Tibial nerve (tissue), 4 donors: Measurements from ENCODE around the gene CALML4. TPM values are rescaled to one million over a fixed set of nuclear protein-coding genes. Genes with fewer than 3 reads are reported as not detected.
"Not testable (repeated sequence)": the region's sequence is repeated elsewhere in the genome, so short reads cannot be mapped to it uniquely, and the experiment has no call there.

Experiments
- DNase-seq, 2 donors: peaks; one replicate each; pipeline ENCODE4 v3.0.0-alpha.2; 2019; ENCODE audit warnings: low spot score in 2 of 2
- H3K27ac ChIP-seq, 4 donors: fragments of 200-600 bp; sonication (generic) in 3 of 4; one replicate each; pipeline ENCODE4 v1.5.1; 2017 to 2019; ENCODE audit warnings: mild to moderate bottlenecking in 1 of 4
- H3K27me3 ChIP-seq, 2 donors: fragments of 200-600 bp; sonication (generic) in 1 of 2; one replicate each; pipeline versions ENCODE4 v1.5.1 to v1.6.0; 2017 to 2019
- H3K36me3 ChIP-seq, 3 donors: fragments of 200-600 bp; sonication (generic); one replicate each; pipeline ENCODE4 v1.5.1; 2018 to 2019
- H3K4me1 ChIP-seq, 4 donors: fragments of 200-600 bp; sonication (generic) in 3 of 4; one replicate each; pipeline ENCODE4 v1.5.1; 2017 to 2019
- H3K4me3 ChIP-seq, 4 donors: fragments of 200-600 bp; sonication (generic) in 3 of 4; one replicate each; pipeline ENCODE4 v1.5.1; 2017 to 2019; ENCODE audit warnings: mild to moderate bottlenecking in 1 of 4, moderate library complexity in 1 of 4
- H3K9me3 ChIP-seq, 4 donors: fragments of 200-600 bp; sonication (generic) in 3 of 4; one replicate each; pipeline ENCODE4 v1.5.1; 2017 to 2019
- EP300 ChIP-seq, 2 donors: sonication (generic); formaldehyde crosslinking; IDR thresholded peaks; one replicate each; pipeline ENCODE4 v1.6.1; 2017; ENCODE audit warnings: antibody characterized with exemption in 2 of 2, mild to moderate bottlenecking in 1 of 2
- POLR2A ChIP-seq, 2 donors: fragments of 450-650 bp; IDR thresholded peaks; one replicate each; pipeline ENCODE4 v1.6.1; 2017; ENCODE audit warnings: antibody characterized with exemption in 2 of 2, mild to moderate bottlenecking in 2 of 2, moderate library complexity in 2 of 2
- WGBS, 2 donors: methylation state at CpG; one replicate each; pipeline ENCODE4 v1.1.5; 2018; 5-methylcytosine and 5-hydroxymethylcytosine counted together
- total RNA-seq, 4 donors: library from RNA; depleted of rRNA; stranded (reverse); fragments of >200 nt; gene quantifications; one replicate each; pipeline ENCODE4 v1.1.0, GENCODE V29; 2016
- TF ChIP-seq, protein P1 (sequence below), 5 experiments: fragments of 200-600 bp in 3 of 5; fragments of 450-650 bp in 2 of 5; sonication (generic) in 3 of 5; IDR thresholded peaks; one replicate each; pipeline ENCODE4 v1.5.1; 2016 to 2019; ENCODE audit warnings: antibody characterized with exemption in 5 of 5, mild to moderate bottlenecking in 3 of 5, moderate library complexity in 2 of 5

The CALML4 gene
- total RNA-seq, 4 donors from 2014 or later: 7.5 to 27.1 (median 13.6) TPM

GRCh38 chr15:68229386-68230156 is 24.4 kb upstream of the CALML4 start, which contains the start of gene CLN6:
Gene CLN6 (minus strand): TSS chr15:68229728. CDS start chr15:68229584, 144 bp downstream.
- Histone ChIP-seq H3K36me3 (no peaks in the 10 kb centered on the region), H3K27ac (peak within 1 kb of the TSS; percentile 85 to 93 (median 86)), H3K27me3 (no peaks in the 10 kb centered on the region), H3K4me3 (peak within 1 kb of the TSS; percentile 80 to 98 (median 92)), H3K4me1 (peaks cover 0 to 22% (median 10%) of the 10 kb centered on the region in 4 donors), H3K9me3 (no peaks in the 10 kb centered on the region)
- DNase-seq: peak; percentile 53 to 63
- 0 to 1% methylated on average over 24 to 39 of the region's 82 CpGs for WGBS, 2 donors
- TF ChIP-seq, protein P1, sequence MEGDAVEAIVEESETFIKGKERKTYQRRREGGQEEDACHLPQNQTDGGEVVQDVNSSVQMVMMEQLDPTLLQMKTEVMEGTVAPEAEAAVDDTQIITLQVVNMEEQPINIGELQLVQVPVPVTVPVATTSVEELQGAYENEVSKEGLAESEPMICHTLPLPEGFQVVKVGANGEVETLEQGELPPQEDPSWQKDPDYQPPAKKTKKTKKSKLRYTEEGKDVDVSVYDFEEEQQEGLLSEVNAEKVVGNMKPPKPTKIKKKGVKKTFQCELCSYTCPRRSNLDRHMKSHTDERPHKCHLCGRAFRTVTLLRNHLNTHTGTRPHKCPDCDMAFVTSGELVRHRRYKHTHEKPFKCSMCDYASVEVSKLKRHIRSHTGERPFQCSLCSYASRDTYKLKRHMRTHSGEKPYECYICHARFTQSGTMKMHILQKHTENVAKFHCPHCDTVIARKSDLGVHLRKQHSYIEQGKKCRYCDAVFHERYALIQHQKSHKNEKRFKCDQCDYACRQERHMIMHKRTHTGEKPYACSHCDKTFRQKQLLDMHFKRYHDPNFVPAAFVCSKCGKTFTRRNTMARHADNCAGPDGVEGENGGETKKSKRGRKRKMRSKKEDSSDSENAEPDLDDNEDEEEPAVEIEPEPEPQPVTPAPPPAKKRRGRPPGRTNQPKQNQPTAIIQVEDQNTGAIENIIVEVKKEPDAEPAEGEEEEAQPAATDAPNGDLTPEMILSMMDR (IDR thresholded peaks at IDR 0.05): peak in 1 of 5 experiments; percentile 42
- TF ChIP-seq POLR2A (IDR thresholded peaks at IDR 0.05): peak; percentile 6 to 57
- TF ChIP-seq EP300 (IDR thresholded peaks at IDR 0.05): peak in 1 of 2 donors; percentile 39

DNA sequence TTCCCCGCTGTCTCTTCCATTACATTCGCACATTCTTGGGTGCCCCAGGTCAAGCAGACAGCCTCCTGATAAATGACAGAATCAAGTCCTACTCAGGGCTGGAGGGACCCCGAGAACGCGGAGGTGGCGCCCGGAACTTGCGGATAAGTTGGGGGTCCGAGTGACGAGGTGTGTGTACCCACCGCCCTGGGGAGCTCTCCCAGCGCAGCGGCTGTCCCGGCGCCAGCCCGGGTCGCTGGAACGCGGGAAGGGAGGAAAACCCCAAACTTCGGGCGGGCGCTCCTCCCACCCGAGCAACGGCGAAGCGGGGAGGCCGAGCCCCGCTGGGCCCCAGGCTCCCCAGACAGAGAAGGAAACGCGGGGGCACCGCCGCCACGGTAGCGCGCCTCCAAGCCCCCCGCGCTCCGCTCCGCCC is 23.8 kb upstream of the CALML4 start:
- WGBS, 2 donors: 1 to 2% methylated on average over 11 to 16 of the region's 39 CpGs
- H3K36me3 ChIP-seq: no peaks in the 10 kb centered on the region
- H3K4me1 ChIP-seq: peaks cover 0 to 22% (median 10%) of the 10 kb centered on the region in 4 donors
- TF ChIP-seq POLR2A (IDR thresholded peaks at IDR 0.05): no peak
- TF ChIP-seq, protein P1 (IDR thresholded peaks at IDR 0.05): no peak
- TF ChIP-seq EP300 (IDR thresholded peaks at IDR 0.05): no peak
- peak overlapping the region; percentile 80 to 98 (median 92) for H3K4me3 ChIP-seq
- no peaks in the 10 kb centered on the region for H3K27me3 ChIP-seq
- no peak for DNase-seq
- H3K27ac ChIP-seq: peak overlapping the region; percentile 85 to 93 (median 86)
- H3K9me3 ChIP-seq: no peaks in the 10 kb centered on the region

DNA sequence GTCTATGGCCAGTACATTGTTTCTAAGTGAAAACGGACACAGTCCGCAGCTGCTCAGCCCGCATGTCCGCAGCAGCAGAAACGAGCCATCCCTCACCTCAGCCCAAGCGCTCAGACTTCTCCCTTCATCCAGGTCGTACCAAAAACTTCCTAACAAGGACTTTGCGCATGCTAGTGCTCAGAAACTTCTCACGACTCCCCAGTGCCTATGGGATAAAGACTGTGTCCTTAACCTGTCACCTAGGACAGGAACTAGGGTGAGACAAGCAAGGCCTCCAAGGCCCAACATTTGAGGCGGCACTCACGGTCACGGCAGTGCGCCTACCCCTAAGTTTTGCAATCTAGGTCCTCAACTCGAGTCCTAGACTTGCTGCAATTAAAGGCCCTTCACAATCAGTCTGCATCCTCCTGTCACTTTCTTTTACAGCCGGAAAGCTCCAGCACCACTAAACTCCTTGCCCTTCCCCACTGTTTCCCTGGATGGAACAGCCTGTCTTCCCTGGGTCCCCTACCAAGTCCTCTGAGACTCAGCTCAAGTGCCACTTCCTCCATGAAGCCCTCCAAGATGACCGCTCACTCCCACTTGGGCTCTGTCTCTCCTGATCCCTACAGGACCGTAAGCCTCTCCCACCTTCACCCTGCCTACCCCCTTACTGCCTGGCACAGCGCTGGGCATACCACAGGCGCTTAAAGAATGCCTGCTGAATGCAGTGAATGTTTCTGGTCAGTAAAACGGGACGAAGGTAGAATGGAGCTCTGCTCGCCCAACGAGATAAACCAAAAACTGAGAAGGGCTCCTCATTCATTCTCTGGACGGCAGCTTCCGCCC is 23.2 kb upstream of the CALML4 start:
- WGBS, 2 donors: 46 to 49% methylated on average over 24 to 25 of the region's 25 CpGs
- peak overlapping the region; percentile 85 to 93 (median 86) for H3K27ac ChIP-seq
- TF ChIP-seq, protein P1 (IDR thresholded peaks at IDR 0.05): no peak
- TF ChIP-seq POLR2A (IDR thresholded peaks at IDR 0.05) (no peak), EP300 (IDR thresholded peaks at IDR 0.05) (no peak)
- H3K9me3 ChIP-seq: no peaks in the 10 kb centered on the region
- no peak for DNase-seq
- no peaks in the 10 kb centered on the region for H3K27me3 ChIP-seq
- H3K4me3 ChIP-seq: peak overlapping the region; percentile 80 to 98 (median 92)
- H3K4me1 ChIP-seq: peaks cover 0 to 22% (median 10%) of the 10 kb centered on the region in 4 donors
- H3K36me3 ChIP-seq: no peaks in the 10 kb centered on the region

DNA sequence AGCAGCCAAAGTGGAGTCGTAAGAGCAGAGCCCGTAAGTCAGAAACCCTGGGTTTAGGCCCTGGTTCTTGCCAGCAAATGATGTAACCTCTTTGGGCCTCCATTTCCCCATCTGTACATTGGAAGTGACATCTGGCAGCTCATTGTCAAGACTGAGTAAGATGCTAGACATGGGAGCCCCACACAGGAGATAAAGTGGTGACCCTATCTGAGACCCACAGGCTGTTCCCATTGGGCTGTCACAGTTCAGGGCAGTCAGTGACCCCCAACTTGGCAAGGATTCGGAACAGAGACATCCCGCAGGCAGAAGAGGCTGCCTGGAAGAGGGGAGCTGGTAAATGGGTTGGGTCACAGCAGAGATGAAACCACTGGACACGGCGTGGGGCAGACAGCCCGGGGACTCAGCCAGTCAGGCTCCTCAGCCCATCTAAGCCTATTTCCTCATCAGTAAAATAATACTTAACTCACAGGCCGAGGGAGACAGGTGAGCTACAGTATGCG is 22.6 kb upstream of the CALML4 start:
- H3K4me1 ChIP-seq: peaks cover 0 to 25% (median 10%) of the 10 kb centered on the region in 4 donors
- H3K4me3 ChIP-seq: no peak overlapping the region

GRCh38 chr15:68225442-68225841 is 20.3 kb upstream of the CALML4 start:
- not testable (repeated sequence) for H3K9me3 ChIP-seq, H3K36me3 ChIP-seq, H3K27me3 ChIP-seq, H3K27ac ChIP-seq, H3K4me3 ChIP-seq, DNase-seq
- 95 to 100% methylated on average over 4 of the region's 4 CpGs for WGBS, 2 donors
- peaks cover 0 to 25% (median 10%) of the 10 kb centered on the region in 4 donors for H3K4me1 ChIP-seq

More for the DNA sequence above, 22.6 kb upstream of the CALML4 start:
- TF ChIP-seq POLR2A (IDR thresholded peaks at IDR 0.05) (no peak), EP300 (IDR thresholded peaks at IDR 0.05) (no peak)
- TF ChIP-seq, protein P1 (IDR thresholded peaks at IDR 0.05): no peak
- WGBS, 2 donors: 81 to 82% methylated on average over 9 of the region's 9 CpGs
- Histone ChIP-seq H3K27me3 (no peaks in the 10 kb centered on the region), H3K27ac (no peak overlapping the region), H3K9me3 (no peaks in the 10 kb centered on the region), H3K36me3 (no peaks in the 10 kb centered on the region)
- no peak for DNase-seq
